ENCODE results near the gene REEP6. TPM values are rescaled to one million over a fixed set of nuclear protein-coding genes. Genes with fewer than 3 reads are reported as not detected.
A peak's percentile ranks its signal among the peaks of the same experiment; 100 is the strongest.

The REEP6 gene
- total and polyA plus RNA-seq, 12 donors, result 16.5 to 205 (median 115) TPM

DNA sequence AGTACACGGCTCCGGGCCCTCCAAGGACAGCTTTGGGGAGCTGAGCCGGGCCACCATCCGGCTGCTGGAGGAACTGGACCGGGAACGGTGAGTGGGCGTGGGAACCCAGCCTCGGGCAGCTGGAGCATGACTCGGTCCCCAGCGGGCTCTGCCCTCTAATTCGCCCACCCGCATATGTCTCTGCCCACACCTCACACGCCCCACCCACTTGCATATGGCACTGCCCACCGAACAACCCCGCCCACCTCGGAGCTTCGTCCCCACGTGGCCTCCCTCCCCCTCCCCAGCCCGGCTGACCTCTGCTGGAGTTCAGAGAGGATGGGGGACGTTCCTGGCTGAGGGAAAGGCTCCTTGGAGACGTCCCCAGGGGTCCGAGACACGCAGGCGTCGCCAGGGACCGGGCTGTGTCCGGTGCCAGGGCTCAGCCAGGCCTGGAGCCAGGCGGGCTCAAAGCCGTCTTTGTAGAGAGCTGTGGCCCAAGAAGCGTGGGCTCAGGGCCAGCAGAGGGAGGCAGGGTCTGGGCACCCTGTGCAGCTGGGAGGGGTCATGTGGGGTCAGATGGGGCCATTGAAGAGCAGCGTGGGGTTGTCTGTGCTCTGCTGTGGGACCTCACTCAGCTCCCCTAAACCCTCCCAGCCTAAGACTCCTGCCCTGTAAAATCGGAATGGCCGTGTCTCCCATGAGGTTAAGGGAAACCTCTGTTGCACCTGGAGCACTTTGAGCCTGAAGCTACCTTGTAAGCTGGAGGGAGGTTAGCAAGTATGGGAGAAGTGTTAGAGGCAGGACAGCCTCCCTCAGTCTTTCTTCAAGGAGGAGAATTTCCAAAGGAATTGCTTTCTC, 37.2 kb upstream of the REEP6 start:
- Histone ChIP-seq H3K27me3 (peaks cover 65% of the 10 kb centered on the region), H3K4me3 (no peak overlapping the region), H3K36me3 (replicated peaks in 1 of 2) (no peaks in the 10 kb centered on the region), H3K4me1 (replicated peaks in 1 of 2) (no peaks in the 10 kb centered on the region), H3K9me3 (replicated peaks in 1 of 3) (no peaks in the 10 kb centered on the region), H3K27ac (no peak overlapping the region)
- intact Hi-C loops (cut with DNase I), result no loop called here
- DNase-seq, result peak in 1 of 7 donors; percentile 44
- TF ChIP-seq, protein P1, sequence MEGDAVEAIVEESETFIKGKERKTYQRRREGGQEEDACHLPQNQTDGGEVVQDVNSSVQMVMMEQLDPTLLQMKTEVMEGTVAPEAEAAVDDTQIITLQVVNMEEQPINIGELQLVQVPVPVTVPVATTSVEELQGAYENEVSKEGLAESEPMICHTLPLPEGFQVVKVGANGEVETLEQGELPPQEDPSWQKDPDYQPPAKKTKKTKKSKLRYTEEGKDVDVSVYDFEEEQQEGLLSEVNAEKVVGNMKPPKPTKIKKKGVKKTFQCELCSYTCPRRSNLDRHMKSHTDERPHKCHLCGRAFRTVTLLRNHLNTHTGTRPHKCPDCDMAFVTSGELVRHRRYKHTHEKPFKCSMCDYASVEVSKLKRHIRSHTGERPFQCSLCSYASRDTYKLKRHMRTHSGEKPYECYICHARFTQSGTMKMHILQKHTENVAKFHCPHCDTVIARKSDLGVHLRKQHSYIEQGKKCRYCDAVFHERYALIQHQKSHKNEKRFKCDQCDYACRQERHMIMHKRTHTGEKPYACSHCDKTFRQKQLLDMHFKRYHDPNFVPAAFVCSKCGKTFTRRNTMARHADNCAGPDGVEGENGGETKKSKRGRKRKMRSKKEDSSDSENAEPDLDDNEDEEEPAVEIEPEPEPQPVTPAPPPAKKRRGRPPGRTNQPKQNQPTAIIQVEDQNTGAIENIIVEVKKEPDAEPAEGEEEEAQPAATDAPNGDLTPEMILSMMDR (IDR thresholded peaks at IDR 0.05), result peak in 1 of 6 experiments; percentile 19
- no peak for TF ChIP-seq POLR2A (IDR thresholded peaks at IDR 0.05)
- 18 to 28% (median 26%) methylated on average over 5 to 33 of the region's 33 CpGs for WGBS, 4 donors

DNA sequence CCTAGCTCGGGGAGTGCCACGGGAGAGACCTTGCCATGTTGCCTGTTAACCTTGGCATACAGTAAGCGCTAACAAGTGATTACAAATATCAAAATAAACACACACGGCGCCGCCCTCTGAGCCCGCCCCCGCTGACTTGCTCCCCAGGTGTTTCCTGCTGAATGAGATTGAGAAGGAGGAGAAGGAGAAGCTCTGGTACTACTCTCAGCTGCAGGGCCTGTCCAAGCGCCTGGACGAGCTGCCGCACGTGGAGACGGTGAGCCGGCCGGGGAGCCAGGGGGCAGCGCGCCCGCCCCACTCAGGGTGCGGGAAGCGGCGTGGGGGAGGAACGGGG, 36.0 kb upstream of the REEP6 start:
- WGBS, 4 donors, result 4 to 23% (median 9%) methylated on average over 10 to 22 of the region's 22 CpGs
- no peak for DNase-seq
- Histone ChIP-seq H3K27ac (no peak overlapping the region), H3K4me3 (no peak overlapping the region), H3K27me3 (peaks cover 56% of the 10 kb centered on the region), H3K36me3 (replicated peaks in 1 of 2) (no peaks in the 10 kb centered on the region), H3K4me1 (replicated peaks in 1 of 2) (no peaks in the 10 kb centered on the region), H3K9me3 (replicated peaks in 1 of 3) (no peaks in the 10 kb centered on the region)
- TF ChIP-seq POLR2A (IDR thresholded peaks at IDR 0.05), result no peak
- TF ChIP-seq, protein P1 (IDR thresholded peaks at IDR 0.05), result no peak
- intact Hi-C loops (cut with DNase I), result no loop called here

DNA sequence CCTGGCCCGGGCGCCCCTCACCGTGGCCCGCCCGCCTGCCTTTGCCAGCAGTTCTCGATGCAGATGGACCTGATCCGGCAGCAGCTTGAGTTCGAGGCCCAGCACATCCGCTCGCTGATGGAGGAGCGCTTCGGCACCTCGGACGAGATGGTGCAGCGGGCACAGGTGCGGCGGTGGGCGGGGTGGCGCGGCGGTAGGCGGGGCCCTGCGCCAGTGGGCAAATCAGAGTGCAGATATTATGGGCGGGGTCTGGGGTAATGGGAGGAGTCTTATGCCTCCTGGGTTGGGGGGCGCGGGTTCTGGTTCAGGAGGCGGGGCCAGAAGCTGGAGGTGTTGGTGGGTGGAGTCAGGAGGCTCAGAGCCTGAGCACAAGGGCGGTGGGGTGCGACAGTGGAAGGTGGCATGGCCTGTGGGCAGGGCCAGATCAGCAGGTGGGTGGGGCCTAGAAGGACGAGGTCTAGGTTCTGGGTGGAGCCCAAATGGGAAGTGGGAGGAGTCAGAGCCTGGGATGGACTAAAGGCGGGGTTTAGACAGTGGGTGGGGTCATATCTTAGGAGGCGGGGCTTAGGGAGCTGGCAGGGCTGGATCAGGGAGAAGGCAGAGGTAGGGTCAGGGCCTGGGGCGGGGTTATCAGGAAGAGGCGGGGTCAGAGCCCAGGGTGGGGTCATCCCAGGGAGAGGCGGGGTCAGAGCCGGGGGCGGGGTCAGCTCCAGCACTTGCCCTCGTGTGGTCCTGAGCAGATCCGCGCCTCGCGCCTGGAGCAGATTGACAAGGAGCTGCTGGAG, 35.5 kb upstream of the REEP6 start:
- Histone ChIP-seq H3K27ac (no peak overlapping the region), H3K27me3 (peaks cover 51% of the 10 kb centered on the region), H3K4me3 (no peak overlapping the region), H3K36me3 (replicated peaks in 1 of 2) (no peaks in the 10 kb centered on the region), H3K4me1 (replicated peaks in 1 of 2) (no peaks in the 10 kb centered on the region), H3K9me3 (replicated peaks in 1 of 3) (no peaks in the 10 kb centered on the region)
- peak in 5 of 7 donors; percentile 51 to 75 (median 67) for DNase-seq
- no peak for TF ChIP-seq POLR2A (IDR thresholded peaks at IDR 0.05)
- TF ChIP-seq, protein P1 (IDR thresholded peaks at IDR 0.05), result no peak
- WGBS, 4 donors, result 4 to 19% (median 10%) methylated on average over 14 to 42 of the region's 42 CpGs
- intact Hi-C loops (cut with DNase I), result no loop called here

DNA sequence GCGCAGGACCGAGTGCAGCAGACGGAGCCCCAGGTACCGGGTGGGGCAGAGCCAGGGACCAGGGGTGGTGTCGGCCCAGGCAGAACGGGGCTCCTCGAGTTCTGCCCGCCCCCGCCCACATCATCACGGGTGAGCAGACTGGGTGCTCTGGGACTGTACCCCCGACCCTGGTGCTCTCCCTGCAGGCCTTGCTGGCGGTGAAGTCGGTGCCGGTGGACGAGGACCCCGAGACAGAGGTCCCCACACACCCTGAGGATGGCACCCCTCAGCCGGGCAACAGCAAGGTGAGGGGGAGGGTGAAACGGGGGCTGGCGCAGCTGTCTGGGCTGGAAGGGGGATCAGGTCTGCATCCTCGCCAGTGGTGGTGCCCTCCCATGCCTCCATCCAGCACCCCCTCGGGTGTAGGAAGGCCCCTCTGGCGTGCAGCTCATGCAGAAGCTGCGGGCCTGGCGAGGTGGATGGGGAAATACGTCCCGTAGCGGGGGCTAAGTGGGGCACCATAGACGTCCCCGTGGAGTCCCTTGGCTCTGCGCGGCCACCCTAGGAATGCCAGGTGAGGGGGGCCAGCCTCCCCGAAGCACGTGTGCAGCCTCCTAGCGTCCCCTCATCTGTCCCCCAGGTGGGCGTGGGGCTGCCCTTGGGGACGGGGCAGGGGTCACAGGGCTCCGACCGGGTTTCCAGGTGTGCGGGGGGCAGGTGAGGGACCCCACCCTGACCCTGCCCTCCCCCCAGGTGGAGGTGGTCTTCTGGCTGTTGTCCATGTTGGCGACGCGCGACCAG, 34.7 kb upstream of the REEP6 start:
- H3K36me3 ChIP-seq (replicated peaks in 1 of 2), result no peaks in the 10 kb centered on the region
- H3K4me3 ChIP-seq, result no peak overlapping the region
- DNase-seq, result no peak
- WGBS, 4 donors, result 29 to 58% (median 44%) methylated on average over 7 to 43 of the region's 43 CpGs
- no peak for TF ChIP-seq POLR2A (IDR thresholded peaks at IDR 0.05)
- TF ChIP-seq, protein P1 (IDR thresholded peaks at IDR 0.05), result no peak
- H3K27me3 ChIP-seq, result peaks cover 45% of the 10 kb centered on the region
- no peaks in the 10 kb centered on the region for H3K4me1 ChIP-seq (replicated peaks in 1 of 2)
- H3K9me3 ChIP-seq (replicated peaks in 1 of 3), result no peaks in the 10 kb centered on the region
- no peak overlapping the region for H3K27ac ChIP-seq
- intact Hi-C loops (cut with DNase I), result no loop called here

All from adrenal gland (tissue), 12 donors.